Liver (tissue), 9 donors: ENCODE results near the gene CCNK. TPM values are rescaled to one million over a fixed set of nuclear protein-coding genes. Genes with fewer than 3 reads are reported as not detected.

Source experiments
- DNase-seq: peaks from one replicate; pipeline ENCODE4 v3.0.0-alpha.2; 2017; ENCODE audit warnings: low spot score
- H3K27ac ChIP-seq, 2 donors: one replicate each; pipeline ENCODE4 v1.7.0; 2013; ENCODE audit warnings: inconsistent platforms in 2 of 2, low read length in 2 of 2, control low read depth in 1 of 2, low read depth in 1 of 2, mild to moderate bottlenecking in 1 of 2
- H3K27me3 ChIP-seq, 4 donors: one replicate each; pipeline versions ENCODE4 v1.6.1 to v1.7.0; 2013; ENCODE audit warnings: low read length in 3 of 4, inconsistent platforms in 1 of 4, mild to moderate bottlenecking in 1 of 4, moderate library complexity in 1 of 4; ENCODE audit not compliant: control insufficient read depth in 4 of 4, insufficient read depth in 4 of 4
- H3K36me3 ChIP-seq, 4 donors: one replicate each; pipeline versions ENCODE4 v1.6.1 to v1.7.0; 2013; ENCODE audit warnings: low read length in 3 of 4, mild to moderate bottlenecking in 3 of 4, low read depth in 1 of 4, moderate library complexity in 1 of 4; ENCODE audit not compliant: control insufficient read depth in 4 of 4, insufficient read depth in 3 of 4
- H3K4me1 ChIP-seq, 4 donors: one replicate each; pipeline versions ENCODE4 v1.6.1 to v1.7.0; 2013; ENCODE audit warnings: low read length in 3 of 4, mild to moderate bottlenecking in 3 of 4, moderate library complexity in 1 of 4; ENCODE audit not compliant: control insufficient read depth in 4 of 4, insufficient read depth in 4 of 4
- H3K4me3 ChIP-seq, 3 donors: one replicate each; pipeline versions ENCODE4 v1.6.1 to v1.7.0; 2013; ENCODE audit warnings: low read length in 3 of 3, control low read depth in 1 of 3, low read depth in 1 of 3, mild to moderate bottlenecking in 1 of 3
- H3K9ac ChIP-seq, 2 donors: one replicate each; pipeline ENCODE4 v1.7.0; 2013; ENCODE audit warnings: low read length in 2 of 2, mild to moderate bottlenecking in 2 of 2, moderate library complexity in 2 of 2, control low read depth in 1 of 2, low read depth in 1 of 2
- H3K9me3 ChIP-seq, 4 donors: one replicate each; pipeline versions ENCODE4 v1.6.1 to v1.7.0; 2013; ENCODE audit warnings: low read length in 3 of 4; ENCODE audit not compliant: control insufficient read depth in 4 of 4
- EGR1 ChIP-seq, 2 donors: IDR thresholded peaks; 2 replicates each; pipeline ENCODE4 v1.6.1; 2016 to 2018; ENCODE audit warnings: antibody characterized with exemption in 2 of 2, low read depth in 2 of 2
- FOXA1 ChIP-seq: IDR thresholded peaks from 2 replicates; pipeline ENCODE4 v1.6.1; 2016; ENCODE audit warnings: antibody characterized with exemption
- FOXA2 ChIP-seq: IDR thresholded peaks from 2 replicates; pipeline ENCODE4 v1.6.1; 2016; ENCODE audit warnings: antibody characterized with exemption
- MAX ChIP-seq: IDR thresholded peaks from 2 replicates; pipeline ENCODE4 v1.6.1; 2016; ENCODE audit warnings: antibody characterized with exemption
- NR2F2 ChIP-seq: IDR thresholded peaks from 2 replicates; pipeline ENCODE4 v1.6.1; 2016; ENCODE audit warnings: antibody characterized with exemption
- RAD21 ChIP-seq, 2 donors: IDR thresholded peaks; 2 replicates each; pipeline ENCODE4 v1.6.1; 2016; ENCODE audit warnings: antibody characterized with exemption in 2 of 2, mild to moderate bottlenecking in 2 of 2
- RXRA ChIP-seq, 2 donors: IDR thresholded peaks; 2 replicates each; pipeline ENCODE4 v1.6.1; 2017 to 2018; ENCODE audit warnings: antibody characterized with exemption in 2 of 2, mild to moderate bottlenecking in 1 of 2
- TAF1 ChIP-seq: conservative IDR thresholded peaks from 2 replicates; pipeline ENCODE4 v1.6.1; 2016; ENCODE audit warnings: antibody characterized with exemption, mild to moderate bottlenecking
- WGBS: extraction: QIAGEN DNeasy Blood & Tissue Kit; methylation state at CpG from one replicate; pipeline ENCODE4 v1.1.7; 2013; 5-methylcytosine and 5-hydroxymethylcytosine counted together
- polyA plus RNA-seq, 2 donors: library from polyadenylated mRNA; stranded (reverse) in 1 of 2; unstranded in 1 of 2; fragments of 200-250 nt in 1 of 2; fragments of >200 nt in 1 of 2; fragmentation: Nextera tagmentation in 1 of 2; extraction: Ambion mirVana in 1 of 2; gene quantifications; one replicate each; pipeline versions ENCODE4 v1.2.1 to v1.2.3, GENCODE V29; 2013 to 2015
- total RNA-seq, 2 donors: library from RNA; depleted of rRNA; stranded (reverse); fragments of >200 nt; gene quantifications; one replicate each; pipeline ENCODE4 v1.2.3, GENCODE V29; 2014
- TF ChIP-seq, protein P1 (sequence below): IDR thresholded peaks from 2 replicates; pipeline ENCODE4 v1.6.1; 2016; ENCODE audit warnings: antibody characterized with exemption
- TF ChIP-seq, protein P2 (sequence below): fragments of 150-350 bp; IDR thresholded peaks from 2 replicates; pipeline ENCODE4 v1.5.1; 2017; ENCODE audit warnings: improper control_type of control experiment, low read depth, low read length; ENCODE audit not compliant: missing input control
- TF ChIP-seq, protein P3 (sequence below): IDR thresholded peaks from 2 replicates; pipeline ENCODE4 v1.6.1; 2016; ENCODE audit warnings: antibody characterized with exemption
- TF ChIP-seq, protein P4 (sequence below): IDR thresholded peaks from 2 replicates; pipeline ENCODE4 v1.6.1; 2016; ENCODE audit warnings: antibody characterized with exemption, mild to moderate bottlenecking
- donor health status: healthy.
- donor health status: healthy.
- donor health status: healthy.
- donor health status: healthy.
- donor health status: healthy.

CCNK gene
- total and polyA plus RNA-seq, 4 donors: 7.7 to 33.4 (median 13.2) TPM

- Histone ChIP-seq H3K4me1 (peaks cover 0 to 10% (median 3%) of the 10 kb centered on the region in 4 donors), H3K27me3 (no peaks in the 10 kb centered on the region), H3K9ac (no peak overlapping the region), H3K36me3 (no peaks in the 10 kb centered on the region), H3K9me3 (no peaks in the 10 kb centered on the region), H3K4me3 (no peak overlapping the region), H3K27ac (no peak overlapping the region)
- TF ChIP-seq FOXA1 (no peak), TAF1 (no peak), EGR1 (IDR thresholded peaks at IDR 0.05; ENCODE audit: low read depth in 2 of 2) (no peak), NR2F2 (no peak), MAX (no peak), RAD21 (IDR thresholded peaks at IDR 0.05) (no peak)
- TF ChIP-seq, protein P1, sequence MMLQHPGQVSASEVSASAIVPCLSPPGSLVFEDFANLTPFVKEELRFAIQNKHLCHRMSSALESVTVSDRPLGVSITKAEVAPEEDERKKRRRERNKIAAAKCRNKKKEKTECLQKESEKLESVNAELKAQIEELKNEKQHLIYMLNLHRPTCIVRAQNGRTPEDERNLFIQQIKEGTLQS: no peak
- TF ChIP-seq, protein P2, sequence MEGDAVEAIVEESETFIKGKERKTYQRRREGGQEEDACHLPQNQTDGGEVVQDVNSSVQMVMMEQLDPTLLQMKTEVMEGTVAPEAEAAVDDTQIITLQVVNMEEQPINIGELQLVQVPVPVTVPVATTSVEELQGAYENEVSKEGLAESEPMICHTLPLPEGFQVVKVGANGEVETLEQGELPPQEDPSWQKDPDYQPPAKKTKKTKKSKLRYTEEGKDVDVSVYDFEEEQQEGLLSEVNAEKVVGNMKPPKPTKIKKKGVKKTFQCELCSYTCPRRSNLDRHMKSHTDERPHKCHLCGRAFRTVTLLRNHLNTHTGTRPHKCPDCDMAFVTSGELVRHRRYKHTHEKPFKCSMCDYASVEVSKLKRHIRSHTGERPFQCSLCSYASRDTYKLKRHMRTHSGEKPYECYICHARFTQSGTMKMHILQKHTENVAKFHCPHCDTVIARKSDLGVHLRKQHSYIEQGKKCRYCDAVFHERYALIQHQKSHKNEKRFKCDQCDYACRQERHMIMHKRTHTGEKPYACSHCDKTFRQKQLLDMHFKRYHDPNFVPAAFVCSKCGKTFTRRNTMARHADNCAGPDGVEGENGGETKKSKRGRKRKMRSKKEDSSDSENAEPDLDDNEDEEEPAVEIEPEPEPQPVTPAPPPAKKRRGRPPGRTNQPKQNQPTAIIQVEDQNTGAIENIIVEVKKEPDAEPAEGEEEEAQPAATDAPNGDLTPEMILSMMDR: no peak
- 92% methylated on average over 24 of the region's 24 CpGs for WGBS
- DNase-seq: no peak
Observed at GRCh38 chr14:99535908-99536778, 54.9 kb downstream of the CCNK start.

DNA sequence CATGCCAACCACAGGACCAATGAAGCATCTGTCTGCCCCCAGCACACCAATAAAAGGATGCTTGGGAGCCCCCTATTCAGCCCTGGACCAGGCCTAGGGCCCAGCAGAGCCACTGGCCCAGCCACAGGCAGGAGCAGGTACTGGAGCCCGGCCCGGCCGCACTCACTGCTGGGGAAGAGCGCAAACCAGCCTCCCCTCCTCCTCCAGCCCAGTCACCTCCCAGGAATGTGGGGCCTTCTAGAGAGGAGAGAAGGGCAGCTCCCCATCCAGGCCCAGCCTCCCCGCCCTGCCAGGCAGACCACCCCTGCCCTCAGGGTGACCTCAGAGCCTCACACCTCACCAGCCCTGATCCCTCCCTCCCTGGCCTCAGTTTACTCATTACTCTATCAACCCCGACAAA, 56.2 kb downstream of the CCNK start:
- TF ChIP-seq, protein P1: no peak
- TF ChIP-seq, protein P3, sequence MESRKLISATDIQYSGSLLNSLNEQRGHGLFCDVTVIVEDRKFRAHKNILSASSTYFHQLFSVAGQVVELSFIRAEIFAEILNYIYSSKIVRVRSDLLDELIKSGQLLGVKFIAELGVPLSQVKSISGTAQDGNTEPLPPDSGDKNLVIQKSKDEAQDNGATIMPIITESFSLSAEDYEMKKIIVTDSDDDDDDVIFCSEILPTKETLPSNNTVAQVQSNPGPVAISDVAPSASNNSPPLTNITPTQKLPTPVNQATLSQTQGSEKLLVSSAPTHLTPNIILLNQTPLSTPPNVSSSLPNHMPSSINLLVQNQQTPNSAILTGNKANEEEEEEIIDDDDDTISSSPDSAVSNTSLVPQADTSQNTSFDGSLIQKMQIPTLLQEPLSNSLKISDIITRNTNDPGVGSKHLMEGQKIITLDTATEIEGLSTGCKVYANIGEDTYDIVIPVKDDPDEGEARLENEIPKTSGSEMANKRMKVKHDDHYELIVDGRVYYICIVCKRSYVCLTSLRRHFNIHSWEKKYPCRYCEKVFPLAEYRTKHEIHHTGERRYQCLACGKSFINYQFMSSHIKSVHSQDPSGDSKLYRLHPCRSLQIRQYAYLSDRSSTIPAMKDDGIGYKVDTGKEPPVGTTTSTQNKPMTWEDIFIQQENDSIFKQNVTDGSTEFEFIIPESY: no peak
- no peak for TF ChIP-seq RXRA (IDR thresholded peaks at IDR 0.05)
- TF ChIP-seq FOXA2: no peak
- TF ChIP-seq, protein P4, sequence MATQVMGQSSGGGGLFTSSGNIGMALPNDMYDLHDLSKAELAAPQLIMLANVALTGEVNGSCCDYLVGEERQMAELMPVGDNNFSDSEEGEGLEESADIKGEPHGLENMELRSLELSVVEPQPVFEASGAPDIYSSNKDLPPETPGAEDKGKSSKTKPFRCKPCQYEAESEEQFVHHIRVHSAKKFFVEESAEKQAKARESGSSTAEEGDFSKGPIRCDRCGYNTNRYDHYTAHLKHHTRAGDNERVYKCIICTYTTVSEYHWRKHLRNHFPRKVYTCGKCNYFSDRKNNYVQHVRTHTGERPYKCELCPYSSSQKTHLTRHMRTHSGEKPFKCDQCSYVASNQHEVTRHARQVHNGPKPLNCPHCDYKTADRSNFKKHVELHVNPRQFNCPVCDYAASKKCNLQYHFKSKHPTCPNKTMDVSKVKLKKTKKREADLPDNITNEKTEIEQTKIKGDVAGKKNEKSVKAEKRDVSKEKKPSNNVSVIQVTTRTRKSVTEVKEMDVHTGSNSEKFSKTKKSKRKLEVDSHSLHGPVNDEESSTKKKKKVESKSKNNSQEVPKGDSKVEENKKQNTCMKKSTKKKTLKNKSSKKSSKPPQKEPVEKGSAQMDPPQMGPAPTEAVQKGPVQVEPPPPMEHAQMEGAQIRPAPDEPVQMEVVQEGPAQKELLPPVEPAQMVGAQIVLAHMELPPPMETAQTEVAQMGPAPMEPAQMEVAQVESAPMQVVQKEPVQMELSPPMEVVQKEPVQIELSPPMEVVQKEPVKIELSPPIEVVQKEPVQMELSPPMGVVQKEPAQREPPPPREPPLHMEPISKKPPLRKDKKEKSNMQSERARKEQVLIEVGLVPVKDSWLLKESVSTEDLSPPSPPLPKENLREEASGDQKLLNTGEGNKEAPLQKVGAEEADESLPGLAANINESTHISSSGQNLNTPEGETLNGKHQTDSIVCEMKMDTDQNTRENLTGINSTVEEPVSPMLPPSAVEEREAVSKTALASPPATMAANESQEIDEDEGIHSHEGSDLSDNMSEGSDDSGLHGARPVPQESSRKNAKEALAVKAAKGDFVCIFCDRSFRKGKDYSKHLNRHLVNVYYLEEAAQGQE: no peak
- TF ChIP-seq EGR1 (IDR thresholded peaks at IDR 0.05; ENCODE audit: low read depth in 2 of 2): no peak
- TF ChIP-seq RAD21 (IDR thresholded peaks at IDR 0.05): no peak
- H3K36me3 ChIP-seq: no peaks in the 10 kb centered on the region
- H3K4me3 ChIP-seq: no peak overlapping the region
- H3K9ac ChIP-seq: no peak overlapping the region
- peaks cover 0 to 17% (median 3%) of the 10 kb centered on the region in 4 donors for H3K4me1 ChIP-seq
- H3K27me3 ChIP-seq: no peaks in the 10 kb centered on the region
- 97% methylated on average over 6 of the region's 6 CpGs for WGBS
- no peak overlapping the region for H3K27ac ChIP-seq
- H3K9me3 ChIP-seq: no peaks in the 10 kb centered on the region
- no peak for DNase-seq
